Heart left ventricle (tissue), 13 donors: ENCODE measurements around the gene SLC12A3.

Source experiments
- CTCF ChIP-seq, 12 donors: fragments of 200-600 bp; sonication (generic) in 4 of 12; IDR thresholded peaks; one replicate each; pipeline versions ENCODE4 v1.5.0 to v1.8.0; 2018 to 2022; ENCODE audit warnings: antibody characterized with exemption in 12 of 12, mild to moderate bottlenecking in 5 of 12
- POLR2A ChIP-seq, 2 donors: fragments of 450-650 bp; IDR thresholded peaks; one replicate each; pipeline ENCODE4 v1.6.1; 2017; ENCODE audit warnings: antibody characterized with exemption in 2 of 2, mild to moderate bottlenecking in 2 of 2, moderate library complexity in 2 of 2
- donor health status: ischemic (EF 13 %, LVEDD 7.1; RV severe dilation, severe dysfunction).
- donor health status: DM: no; HTN: yes; CAD: no.
- donor health status: DM: no; HTN: no; CAD: no.
- donor health status: ischemic (EF 25% LVEDD 6.9; RV normal size, moderate dysfunction).
- donor health status: ischemic (EF 25% LVEDD 5.7; RV mildly dilated, moderate dysfunction).
- donor health status: ischemic (EF 35%, LVEDD 5.7; RV mildly dilated, moderate dysfunction).
- donor health status: nonischemic (EF 11% LVEDD 7.7; RV severe dilation, severe dysfunction).
- donor health status: DM: yes; HTN: yes; CAD: no.
- donor health status: PGD.
- donor health status: ischemic (EF 29% LVEDD 5.4; RV normal size, mild dysfunction).
- donor health status: nonischemic (EF 23%, LVEDD 6.1; RV moderate dilation, normal function).

GRCh38 chr16:56923481-56924091, 58.6 kb downstream of the SLC12A3 start:
- TF ChIP-seq CTCF (IDR thresholded peaks at IDR 0.05) (no peak), POLR2A (IDR thresholded peaks at IDR 0.05) (no peak)
